Karpas-422 (cell line): ENCODE data around the gene CHRD. TPM values are rescaled to one million over a fixed set of nuclear protein-coding genes. Genes with fewer than 3 reads are reported as not detected.
"Not testable (repeated sequence)": the region's sequence is repeated elsewhere in the genome, so short reads cannot be mapped to it uniquely, and the experiment has no call there.

Source experiments
- DNase-seq: peaks from one replicate; pipeline ENCODE4 v3.0.0-alpha.2; 2015
- H2AFZ ChIP-seq: fragments of 200-600 bp; sonication (generic); 2 replicates; pipeline ENCODE4 v1.6.1; 2014; ENCODE audit warnings: antibody characterized with exemption, low read length, mixed read lengths
- H3K27ac ChIP-seq: fragments of 200-600 bp; sonication (generic); 2 replicates; pipeline ENCODE4 v1.5.1; 2014; ENCODE audit warnings: mild to moderate bottlenecking, low read length, moderate library complexity
- H3K27me3 ChIP-seq: fragments of 200-600 bp; sonication (generic); 2 replicates; pipeline ENCODE4 v1.6.1; 2014; ENCODE audit warnings: low read length, mixed read lengths
- H3K36me3 ChIP-seq: fragments of 200-600 bp; sonication (generic); 2 replicates; pipeline ENCODE4 v1.6.1; 2014; ENCODE audit warnings: low read length, mixed read lengths; ENCODE audit not compliant: insufficient read depth
- H3K4me1 ChIP-seq: fragments of 200-600 bp; sonication (generic); 2 replicates; pipeline ENCODE4 v1.6.1; 2014; ENCODE audit warnings: mild to moderate bottlenecking, low read length, mixed read lengths
- H3K4me2 ChIP-seq: fragments of 200-600 bp; sonication (generic); 2 replicates; pipeline ENCODE4 v1.6.1; 2014; ENCODE audit warnings: low read length, low read depth, mild to moderate bottlenecking; ENCODE audit not compliant: poor library complexity, severe bottlenecking
- H3K4me3 ChIP-seq: fragments of 200-600 bp; sonication (generic); 2 replicates; pipeline ENCODE4 v1.5.1; 2014; ENCODE audit warnings: mild to moderate bottlenecking, antibody characterized with exemption, low read length, mixed read lengths
- H3K79me2 ChIP-seq: fragments of 200-600 bp; sonication (generic); 2 replicates; pipeline ENCODE4 v1.6.1; 2014; ENCODE audit warnings: mild to moderate bottlenecking, low read length, mixed read lengths
- H3K9ac ChIP-seq: fragments of 200-600 bp; sonication (generic); 2 replicates; pipeline ENCODE4 v1.6.0; 2014; ENCODE audit warnings: low read length
- H3K9me2 ChIP-seq: fragments of 200-600 bp; sonication (generic), shearing (Covaris generic); replicated peaks from 2 replicates; pipeline ENCODE4 v1.6.0; 2014; ENCODE audit warnings: mild to moderate bottlenecking, low read length, moderate library complexity; ENCODE audit not compliant: insufficient read depth
- H3K9me3 ChIP-seq: fragments of 300-700, 200-600 bp; sonication (generic); 2 replicates; pipeline ENCODE4 v1.6.1; 2014; ENCODE audit warnings: low read length, mixed read lengths
- H4K20me1 ChIP-seq: fragments of 200-600 bp; sonication (generic); 2 replicates; pipeline ENCODE4 v1.6.1; 2014; ENCODE audit warnings: mild to moderate bottlenecking, antibody characterized with exemption, low read length, low read depth; ENCODE audit not compliant: insufficient read depth
- total RNA-seq: library from RNA; depleted of rRNA; stranded (reverse); fragments of >200 nt; shearing (Covaris generic); gene quantifications from 2 replicates; pipeline ENCODE4 v1.2.3, GENCODE V29; 2014; ENCODE audit warnings: low replicate concordance

Gene CHRD
- total RNA-seq, 1 experiment from 2014 or later, result 17.7 TPM

- no peak overlapping the region for H3K4me2 ChIP-seq
- no peaks in the 10 kb centered on the region for H3K36me3 ChIP-seq
- 0 out of 2 replicates have a peak, but pooled peaks cover 5% of the 10 kb centered on the region for H3K27me3 ChIP-seq
- H4K20me1 ChIP-seq, result no peaks in the 10 kb centered on the region
- H3K9me2 ChIP-seq, result no peaks in the 10 kb centered on the region
- no peak overlapping the region for H3K9ac ChIP-seq
- H3K27ac ChIP-seq, result no peak overlapping the region
- no peak overlapping the region for H2AFZ ChIP-seq
- H3K9me3 ChIP-seq, result no peaks in the 10 kb centered on the region
- peaks cover 5% of the 10 kb centered on the region for H3K4me1 ChIP-seq
- no peak overlapping the region for H3K4me3 ChIP-seq
- DNase-seq, result no peak
- H3K79me2 ChIP-seq, result no peaks in the 10 kb centered on the region
Observed at GRCh38 chr3:184423561-184423960, 43.7 kb downstream of the CHRD start.

DNA sequence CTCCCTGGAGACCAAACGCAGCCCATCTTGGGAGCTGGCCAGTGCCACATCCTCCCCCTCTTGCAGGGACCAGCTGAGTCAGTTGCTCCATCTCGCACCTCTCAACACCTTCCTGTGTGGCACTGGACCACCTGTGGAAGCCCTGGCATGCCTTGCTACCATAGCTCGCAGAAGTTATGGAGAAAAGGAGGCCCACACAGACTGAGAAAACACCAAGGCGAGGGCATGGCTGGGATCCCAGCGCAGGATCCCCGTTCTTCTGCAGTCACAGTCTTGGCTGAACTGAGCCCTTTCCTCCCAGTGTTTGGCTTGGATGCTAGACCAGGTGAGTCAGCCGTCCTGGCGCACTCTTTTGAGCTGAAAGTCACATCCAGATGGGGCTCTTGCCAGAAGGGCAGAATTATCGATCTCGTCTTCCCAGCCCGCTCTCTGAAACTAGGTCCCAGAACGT is 46.9 kb downstream of the CHRD start:
- Histone ChIP-seq H3K4me2 (no peak overlapping the region), H3K9ac (no peak overlapping the region), H3K4me1 (peaks cover 15% of the 10 kb centered on the region), H3K9me3 (no peaks in the 10 kb centered on the region), H3K27me3 (0 out of 2 replicates have a peak, but pooled peaks cover 5% of the 10 kb centered on the region), H4K20me1 (no peaks in the 10 kb centered on the region), H3K36me3 (no peaks in the 10 kb centered on the region), H3K79me2 (no peaks in the 10 kb centered on the region), H2AFZ (no peak overlapping the region), H3K27ac (no peak overlapping the region), H3K4me3 (no peak overlapping the region), H3K9me2 (no peaks in the 10 kb centered on the region)
- no peak for DNase-seq

GRCh38 chr3:184428561-184429175 is 48.8 kb downstream of the CHRD start:
- H3K4me2 ChIP-seq, result peak overlapping the region; percentile 2
- H3K9me3 ChIP-seq, result no peaks in the 10 kb centered on the region
- H4K20me1 ChIP-seq, result no peaks in the 10 kb centered on the region
- no peak overlapping the region for H3K9ac ChIP-seq
- no peak overlapping the region for H3K27ac ChIP-seq
- no peak overlapping the region for H2AFZ ChIP-seq
- H3K9me2 ChIP-seq, result no peaks in the 10 kb centered on the region
- peaks cover 15% of the 10 kb centered on the region for H3K4me1 ChIP-seq
- no peaks in the 10 kb centered on the region for H3K79me2 ChIP-seq
- no peaks in the 10 kb centered on the region for H3K27me3 ChIP-seq
- peak; percentile 67 for DNase-seq
- H3K36me3 ChIP-seq, result no peaks in the 10 kb centered on the region
- no peak overlapping the region for H3K4me3 ChIP-seq

DNA sequence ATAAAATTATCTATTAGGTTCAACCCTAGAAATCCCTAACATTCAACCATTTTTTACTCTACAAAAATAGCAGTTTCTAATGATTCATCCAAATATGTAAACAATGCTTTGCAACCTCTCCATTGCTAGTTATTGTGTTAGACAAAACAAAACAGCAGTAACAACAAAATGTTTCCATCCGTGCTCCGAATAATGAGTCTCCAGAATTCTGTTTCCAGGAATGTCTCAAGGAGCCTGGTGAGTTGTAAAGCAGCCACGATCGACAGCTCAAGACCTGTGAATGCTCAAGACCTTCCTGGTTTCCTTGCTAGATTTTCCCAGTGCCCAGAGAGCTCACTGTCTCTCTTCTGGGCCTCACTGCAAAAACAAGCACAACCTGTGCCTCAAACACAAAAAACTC is 49.9 kb downstream of the CHRD start:
- no peak for DNase-seq
- no peak overlapping the region for H3K4me2 ChIP-seq
- H3K79me2 ChIP-seq, result no peaks in the 10 kb centered on the region
- H3K36me3 ChIP-seq, result no peaks in the 10 kb centered on the region
- no peaks in the 10 kb centered on the region for H4K20me1 ChIP-seq
- no peaks in the 10 kb centered on the region for H3K27me3 ChIP-seq
- H3K9me2 ChIP-seq, result no peaks in the 10 kb centered on the region
- no peak overlapping the region for H3K4me3 ChIP-seq
- no peak overlapping the region for H2AFZ ChIP-seq
- H3K9ac ChIP-seq, result no peak overlapping the region
- no peak overlapping the region for H3K27ac ChIP-seq
- peaks cover 15% of the 10 kb centered on the region for H3K4me1 ChIP-seq
- no peaks in the 10 kb centered on the region for H3K9me3 ChIP-seq

DNA sequence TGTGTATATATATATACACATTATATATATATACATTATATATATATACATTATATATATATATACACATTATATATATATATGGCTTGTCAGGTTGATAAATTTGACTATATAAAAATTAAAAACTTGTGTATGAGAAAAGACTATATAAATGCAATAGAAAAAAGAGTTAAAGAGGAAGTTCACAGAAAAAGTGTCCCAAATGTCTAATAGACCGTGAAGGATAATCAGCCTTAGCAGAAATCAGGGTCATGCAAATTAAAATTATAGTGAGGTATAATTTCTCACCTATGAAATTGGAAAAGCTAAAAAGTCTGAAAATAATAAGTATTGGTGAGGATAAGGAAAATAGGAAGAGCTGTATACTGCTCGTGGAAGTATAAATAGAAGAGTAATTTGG is 51.1 kb downstream of the CHRD start:
- Histone ChIP-seq H3K27me3 (no peaks in the 10 kb centered on the region), H3K27ac (no peak overlapping the region), H2AFZ (no peak overlapping the region), H3K36me3 (no peaks in the 10 kb centered on the region), H3K4me2 (no peak overlapping the region), H3K9me3 (no peaks in the 10 kb centered on the region), H3K79me2 (no peaks in the 10 kb centered on the region), H3K4me3 (no peak overlapping the region), H3K4me1 (peaks cover 15% of the 10 kb centered on the region), H3K9ac (no peak overlapping the region), H3K9me2 (no peaks in the 10 kb centered on the region), H4K20me1 (no peaks in the 10 kb centered on the region)
- DNase-seq, result peak; percentile 72

GRCh38 chr3:184433178-184433577 is 53.3 kb downstream of the CHRD start:
- not testable (repeated sequence) for H3K79me2 ChIP-seq, H2AFZ ChIP-seq, H3K27me3 ChIP-seq, H3K36me3 ChIP-seq, H3K9me2 ChIP-seq, H4K20me1 ChIP-seq, H3K4me2 ChIP-seq, H3K9ac ChIP-seq, DNase-seq, H3K9me3 ChIP-seq, H3K27ac ChIP-seq, H3K4me3 ChIP-seq
- H3K4me1 ChIP-seq, result peaks cover 14% of the 10 kb centered on the region

DNA sequence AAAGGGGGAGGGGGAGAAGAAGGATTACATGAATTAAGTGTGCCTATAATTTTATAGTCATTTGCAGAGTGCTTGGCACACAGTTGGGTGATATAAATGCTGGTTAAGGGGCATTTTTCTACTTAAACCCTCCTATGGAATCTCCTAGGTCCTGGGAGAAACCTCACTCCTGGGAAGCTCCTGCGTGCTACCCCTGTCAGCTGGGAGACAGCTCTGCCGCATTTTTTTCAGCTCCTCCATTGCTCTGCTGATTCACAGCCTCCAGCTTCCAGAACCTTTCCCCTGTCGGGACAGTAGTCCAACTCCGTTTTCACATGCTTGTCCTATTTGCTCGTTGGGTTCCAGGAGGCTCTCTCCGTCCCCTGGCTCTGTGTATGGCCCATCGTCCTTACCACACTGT is 59.2 kb downstream of the CHRD start:
- H3K27me3 ChIP-seq, result no peaks in the 10 kb centered on the region
- no peak for DNase-seq
- H3K27ac ChIP-seq, result no peak overlapping the region
- no peaks in the 10 kb centered on the region for H3K4me1 ChIP-seq
- no peaks in the 10 kb centered on the region for H3K9me2 ChIP-seq
- no peak overlapping the region for H3K4me2 ChIP-seq
- H3K4me3 ChIP-seq, result no peak overlapping the region
- H3K36me3 ChIP-seq, result no peaks in the 10 kb centered on the region
- no peaks in the 10 kb centered on the region for H4K20me1 ChIP-seq
- no peak overlapping the region for H2AFZ ChIP-seq
- H3K79me2 ChIP-seq, result no peaks in the 10 kb centered on the region
- H3K9ac ChIP-seq, result no peak overlapping the region
- no peaks in the 10 kb centered on the region for H3K9me3 ChIP-seq
